ENCODE measurements around the gene GDF11.

GDF11 gene

DNA sequence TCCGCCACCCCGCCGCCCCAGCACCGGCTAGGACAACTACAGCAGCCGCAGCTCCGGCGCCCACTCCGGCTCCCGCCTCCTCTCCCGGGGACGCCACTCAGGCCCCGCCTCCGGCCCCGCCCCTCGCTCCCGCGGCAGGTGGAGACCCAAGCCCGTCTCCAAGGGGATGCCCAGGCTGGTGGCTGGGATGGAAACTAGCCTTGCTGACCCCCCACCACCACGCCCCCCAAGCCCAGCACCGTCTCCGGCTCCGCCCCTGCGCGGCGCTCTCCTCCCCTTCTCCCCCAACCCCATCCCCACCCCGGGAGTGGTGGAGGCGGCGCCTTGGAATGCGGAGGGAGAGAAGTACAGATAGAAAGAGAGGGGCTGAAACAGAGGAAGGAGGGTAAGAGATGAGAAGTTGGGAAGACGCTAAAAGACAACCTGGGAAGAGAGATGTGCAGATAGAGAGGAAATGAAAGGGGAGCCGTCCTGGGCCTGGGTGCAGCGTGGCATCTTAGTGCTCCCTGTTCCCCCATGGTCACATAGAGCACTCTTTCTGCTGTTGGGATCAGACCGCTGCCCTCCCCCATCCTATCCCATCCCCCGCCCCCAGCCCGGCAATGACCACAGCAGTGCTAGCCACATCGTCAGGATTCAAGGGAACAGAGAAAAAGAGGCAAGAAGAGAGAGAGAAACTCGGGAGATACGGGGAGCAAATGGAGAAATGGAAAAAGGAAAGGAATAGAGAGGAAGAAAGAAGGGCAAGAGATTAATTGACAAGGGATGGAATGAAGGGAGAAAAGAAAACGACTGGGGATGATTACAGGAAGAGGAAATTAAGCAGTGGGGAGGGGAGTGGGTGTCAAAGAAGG, 34.9 kb upstream of the GDF11 start, which contains the start of gene ITGA7:
Gene ITGA7 (minus strand): TSS at position 64 of the 854 bp plus-strand sequence. CDS start 222 bp downstream, outside the sequence.
- DNase-seq = peak in 3 of 4 experiments; percentile 33 to 50 (median 37)

DNA sequence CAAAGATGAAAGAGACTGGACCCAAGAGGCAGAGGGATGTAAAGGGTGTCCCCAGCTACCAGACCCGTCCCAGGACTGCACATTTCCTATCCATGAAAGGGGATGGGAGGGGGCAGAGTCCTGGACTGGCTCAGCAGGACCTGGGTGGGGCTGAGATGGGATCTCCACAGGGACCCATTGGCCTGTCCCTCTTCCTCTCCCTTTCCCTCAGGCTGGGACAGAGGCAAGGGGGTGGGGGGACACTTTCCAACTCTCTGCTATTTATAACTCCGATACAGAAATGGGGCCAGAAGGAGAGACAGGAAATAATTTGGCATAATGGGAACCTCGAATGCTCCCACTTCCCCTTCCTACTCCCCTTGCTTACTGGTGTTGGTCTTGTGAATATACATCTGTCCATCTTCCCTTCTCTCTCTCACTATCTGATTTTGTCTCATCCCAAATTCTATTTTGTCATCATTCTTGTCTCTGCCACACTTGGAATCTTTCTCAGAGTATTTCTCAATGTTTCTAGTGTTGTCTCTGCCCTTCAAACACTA, 34.2 kb upstream of the GDF11 start:
- no peak for DNase-seq

DNA sequence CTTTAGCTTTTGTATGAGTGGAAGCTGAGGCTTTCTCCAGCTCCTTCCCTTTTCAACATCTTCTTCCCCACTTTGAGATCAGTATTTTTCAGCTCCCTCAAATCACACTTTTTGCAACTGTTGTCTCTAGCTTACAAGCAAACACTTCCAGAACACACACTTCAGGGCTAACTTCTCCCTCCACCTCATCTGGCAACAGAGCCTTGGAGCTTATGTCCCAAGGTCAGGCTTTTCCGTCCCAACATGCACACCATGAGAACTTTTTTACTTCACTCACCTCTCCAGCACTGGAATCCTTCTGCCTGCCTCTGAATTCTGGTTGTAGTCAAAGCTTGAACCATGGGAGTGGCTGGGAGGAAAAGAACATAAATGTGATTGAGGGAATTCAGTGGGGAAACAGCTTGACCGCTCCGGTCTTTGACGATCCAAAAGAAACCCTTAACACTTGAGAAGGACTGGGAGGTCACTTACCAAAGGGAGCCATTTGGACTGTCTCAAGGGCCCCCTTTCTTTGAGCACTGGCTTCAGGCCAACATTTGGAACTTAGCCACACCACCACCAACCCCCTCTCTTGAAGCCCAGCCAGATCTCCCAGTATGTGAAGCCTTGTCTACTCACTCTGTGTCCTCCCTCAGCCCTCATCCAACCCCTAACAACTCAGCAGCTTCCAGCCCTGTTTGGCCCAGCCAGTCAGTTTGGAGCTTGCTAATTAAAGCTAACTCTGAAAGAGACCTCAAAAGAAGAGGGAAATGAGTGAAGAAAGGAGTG, 31.0 kb upstream of the GDF11 start:
- DNase-seq = no peak

DNA sequence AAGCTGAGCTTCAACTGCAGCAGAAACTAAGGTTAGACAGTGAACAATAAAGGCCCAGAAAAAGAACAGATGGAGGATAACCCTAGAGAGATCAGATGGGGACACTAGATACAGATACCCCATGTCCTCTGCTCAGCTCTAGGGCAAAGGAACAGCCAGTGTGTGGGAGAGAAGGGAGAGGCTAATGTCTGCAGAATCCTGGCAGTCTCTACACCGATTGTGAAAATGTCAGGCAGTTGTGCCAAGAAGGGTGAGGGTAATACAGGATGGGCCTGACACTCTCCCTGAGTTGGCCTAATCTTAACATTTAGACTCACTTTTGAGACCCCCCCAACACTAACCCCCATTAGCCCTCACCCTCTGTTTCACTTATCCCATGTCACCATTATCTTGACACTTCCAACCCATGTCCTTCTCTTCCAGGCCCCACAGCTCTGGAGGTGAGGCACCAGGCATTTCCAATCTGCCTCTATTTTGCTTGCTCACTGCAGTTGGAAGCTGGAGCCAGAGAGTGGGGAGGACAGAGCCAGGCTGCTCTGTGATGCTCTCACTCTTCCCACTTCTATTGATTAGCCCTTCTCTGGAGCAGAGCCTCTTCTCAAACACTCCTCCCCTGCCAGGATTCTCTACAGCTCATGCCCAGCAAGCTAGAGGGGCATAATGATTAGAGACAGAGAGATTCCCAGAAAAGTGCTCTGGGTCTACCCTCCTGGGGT, 30.1 kb upstream of the GDF11 start:
- DNase-seq = no peak

DNA sequence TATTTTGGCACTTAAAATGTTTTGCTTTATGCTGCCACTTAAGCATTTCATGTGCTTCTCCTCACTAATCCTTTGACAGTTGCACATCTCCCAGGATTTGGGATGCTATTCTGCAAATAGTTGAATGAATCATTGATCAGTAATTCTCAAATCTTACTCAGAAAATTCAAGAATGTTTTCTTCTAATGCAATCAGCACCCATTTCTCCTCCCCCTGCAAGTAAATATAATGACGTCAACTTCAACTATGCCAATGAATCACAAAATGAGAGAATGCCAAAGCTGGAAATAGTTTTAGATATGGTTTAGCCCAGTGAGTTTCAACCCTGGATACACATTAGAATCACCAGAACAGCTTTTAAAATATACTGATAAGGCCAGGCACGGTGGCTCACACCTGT, 29.2 kb upstream of the GDF11 start:
- DNase-seq = no peak

DNA sequence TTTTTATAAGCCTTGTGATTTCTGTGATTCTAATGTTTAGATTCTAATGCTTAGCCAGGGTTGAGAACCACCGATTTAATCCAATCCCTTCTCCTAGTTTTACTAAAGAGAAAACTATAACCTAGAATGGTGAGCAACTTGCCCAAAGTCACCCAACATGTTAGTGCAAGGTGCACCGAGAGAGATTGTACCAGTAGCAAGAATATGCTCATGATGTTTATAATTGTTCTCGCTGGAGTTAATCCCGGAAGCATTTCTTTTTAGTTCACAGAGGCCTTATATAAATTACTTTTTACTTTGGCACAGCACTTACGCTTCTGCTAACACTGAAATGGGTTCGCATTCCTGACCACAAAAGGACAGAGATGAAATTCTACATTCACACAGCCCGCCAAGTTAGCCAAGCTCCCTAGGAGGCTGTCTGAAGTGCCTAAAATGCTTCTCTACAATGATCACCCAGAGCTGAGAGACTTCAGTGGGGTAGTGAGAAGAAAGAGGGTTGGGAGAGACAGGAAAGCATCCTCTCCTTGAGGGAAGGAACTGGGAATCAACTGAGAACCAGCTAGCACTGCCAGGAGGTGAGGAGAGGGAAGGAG, 27.7 kb upstream of the GDF11 start:
- no peak for DNase-seq

DNA sequence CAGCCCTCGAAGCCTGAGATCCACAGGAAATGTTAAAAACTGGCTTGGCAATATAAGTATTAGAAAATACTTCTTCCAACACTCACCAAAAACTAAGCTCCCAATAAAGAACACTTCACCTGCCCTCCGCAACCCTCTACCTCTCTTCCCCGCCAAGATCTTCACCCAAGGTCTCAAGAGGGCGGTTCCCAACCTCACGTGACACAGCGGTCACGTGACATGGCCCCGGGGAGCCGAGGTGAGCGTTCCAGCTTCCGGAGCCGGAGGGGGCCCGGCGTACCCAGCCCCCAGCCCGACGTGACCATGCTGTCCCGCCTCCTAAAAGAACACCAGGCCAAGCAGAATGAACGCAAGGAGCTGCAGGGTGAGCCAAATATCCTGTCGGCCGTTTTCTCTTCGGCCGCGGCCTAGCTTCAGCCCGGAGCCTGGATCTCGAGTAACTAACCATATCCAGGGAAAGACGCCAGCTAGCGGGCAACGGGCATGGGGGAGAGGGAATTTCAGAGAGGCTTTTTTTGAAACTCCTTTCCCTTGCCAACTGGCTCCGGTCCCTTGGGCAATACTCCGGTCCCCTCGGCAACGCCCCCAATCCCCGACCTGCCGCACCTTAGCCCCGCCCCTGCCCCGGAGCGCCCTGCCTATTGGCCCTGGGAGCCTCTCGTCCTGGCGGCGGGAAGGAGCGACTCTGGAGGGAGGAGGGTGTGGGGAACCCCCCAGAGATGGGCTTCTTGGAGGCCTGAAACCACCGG, 26.9 kb upstream of the GDF11 start, which contains the start of gene BLOC1S1:
Gene BLOC1S1 (plus strand): TSS at position 214 of the 749 bp plus-strand sequence. CDS start 6 bp downstream, at position 220.
- peak; percentile 82 to 92 (median 86) for DNase-seq

DNA sequence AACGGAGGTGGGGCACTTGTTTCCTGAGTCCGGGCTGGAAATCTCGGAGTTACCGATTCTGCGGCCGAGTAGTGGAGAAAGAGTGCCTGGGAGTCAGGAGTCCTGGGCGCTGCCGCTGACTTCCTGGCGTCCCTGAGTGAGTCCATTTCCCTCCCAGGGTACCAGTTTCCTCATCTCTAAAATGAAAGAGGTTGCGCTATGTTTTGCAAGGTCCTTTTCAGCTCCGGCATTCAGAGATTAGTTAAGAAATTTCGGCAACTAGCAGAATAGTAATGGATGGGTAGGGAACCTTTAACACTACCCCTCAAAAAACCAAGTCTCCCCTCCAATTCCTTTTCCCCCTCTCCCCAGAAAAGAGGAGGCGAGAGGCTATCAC, 26.4 kb upstream of the GDF11 start:
- DNase-seq = no peak

DNA sequence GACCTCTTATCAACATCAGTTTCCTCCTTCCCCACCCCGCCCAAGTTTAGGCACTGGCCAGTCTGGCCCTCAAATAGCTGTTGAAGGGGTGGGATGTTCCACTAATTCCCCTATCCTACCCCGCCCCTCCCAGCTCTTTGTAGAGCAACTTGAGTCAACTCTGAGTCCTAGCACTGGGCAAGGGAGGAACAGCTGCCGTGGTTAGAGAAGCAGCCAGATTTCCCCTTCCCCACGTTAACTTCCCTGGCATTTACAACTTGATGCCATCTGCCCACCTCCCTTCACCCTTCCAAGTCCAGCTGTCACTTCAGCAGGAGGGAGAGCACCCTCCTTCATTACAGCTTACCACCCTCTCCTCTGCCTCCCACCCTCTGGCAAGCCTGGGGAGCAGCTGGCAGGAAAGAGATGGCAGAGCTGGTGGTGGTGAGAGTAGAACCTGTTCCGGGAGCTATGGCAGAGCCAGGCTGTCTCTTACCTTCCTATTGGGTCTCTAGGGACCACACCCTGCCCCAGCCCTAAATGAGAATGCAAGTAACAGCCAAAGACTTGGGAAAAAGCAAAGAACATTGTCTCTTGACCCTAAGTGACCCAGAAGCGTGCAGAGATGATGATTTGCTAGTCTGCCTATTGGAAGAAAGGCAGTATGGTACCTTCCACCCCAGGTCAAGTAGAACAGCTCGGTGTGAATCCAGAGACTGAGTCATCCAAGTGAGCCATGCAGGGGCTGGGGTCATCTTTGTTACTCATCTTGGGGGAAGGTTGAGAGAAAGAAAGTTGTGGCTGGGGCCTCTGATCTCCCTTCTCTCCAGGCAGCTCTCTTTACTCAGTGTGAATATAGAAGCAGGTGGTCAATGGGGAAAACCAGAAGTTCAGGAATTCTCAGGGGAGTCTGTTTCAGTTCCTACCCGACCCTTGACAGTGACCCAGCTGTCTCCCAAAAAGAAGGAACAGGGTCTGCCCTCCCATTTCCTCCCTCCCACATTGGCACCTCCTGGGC, 25.6 kb upstream of the GDF11 start:
- no peak for DNase-seq

DNA sequence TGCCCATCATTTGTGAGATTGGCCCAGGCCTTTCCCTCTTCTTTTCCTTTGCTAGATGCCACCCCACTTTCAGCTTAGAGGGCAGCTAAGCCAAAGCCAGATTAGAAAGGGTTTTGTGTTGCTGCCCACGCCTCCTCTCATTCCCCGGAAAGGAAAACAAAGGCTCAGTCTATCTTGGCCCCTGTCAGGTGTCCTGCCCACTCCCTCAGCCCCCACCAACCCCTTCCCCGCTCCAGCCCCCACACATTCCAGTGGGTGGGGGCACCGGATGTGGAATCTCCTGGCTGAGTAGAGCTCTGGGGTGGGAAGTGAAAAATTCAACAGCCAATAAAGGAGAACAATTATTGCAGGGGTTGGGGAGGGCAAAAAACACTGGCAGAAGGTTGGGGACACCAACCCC, 24.9 kb upstream of the GDF11 start:
- no peak for DNase-seq

DNA sequence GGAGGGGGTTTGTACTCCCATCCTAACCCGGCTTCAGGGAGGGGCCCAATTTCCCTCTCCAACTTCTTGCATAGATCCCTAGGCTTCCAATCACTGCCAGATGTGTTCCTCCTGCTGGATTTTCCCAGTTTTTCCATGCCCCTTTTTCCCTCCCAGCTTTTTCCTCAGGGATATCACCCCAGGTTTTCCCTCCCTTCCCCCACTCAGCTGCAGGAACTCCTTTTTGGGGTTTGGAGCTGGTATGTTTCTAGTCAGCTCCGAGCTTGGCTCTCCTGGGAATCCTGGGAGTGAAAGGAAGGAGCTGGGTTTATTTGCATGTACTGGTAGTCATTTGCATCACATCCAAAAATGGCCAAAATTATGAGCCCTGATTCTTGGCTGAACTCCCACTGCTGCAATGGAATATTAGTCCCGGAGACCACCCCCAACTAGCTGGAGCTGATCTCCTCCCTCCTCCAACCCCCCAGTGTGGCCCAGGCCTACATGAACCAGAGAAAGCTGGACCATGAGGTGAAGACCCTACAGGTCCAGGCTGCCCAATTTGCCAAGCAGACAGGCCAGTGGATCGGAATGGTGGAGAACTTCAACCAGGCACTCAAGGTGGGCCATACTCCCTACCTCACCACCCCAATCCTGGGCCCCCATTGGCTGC, 24.2 kb upstream of the GDF11 start:
- no peak for DNase-seq

DNA sequence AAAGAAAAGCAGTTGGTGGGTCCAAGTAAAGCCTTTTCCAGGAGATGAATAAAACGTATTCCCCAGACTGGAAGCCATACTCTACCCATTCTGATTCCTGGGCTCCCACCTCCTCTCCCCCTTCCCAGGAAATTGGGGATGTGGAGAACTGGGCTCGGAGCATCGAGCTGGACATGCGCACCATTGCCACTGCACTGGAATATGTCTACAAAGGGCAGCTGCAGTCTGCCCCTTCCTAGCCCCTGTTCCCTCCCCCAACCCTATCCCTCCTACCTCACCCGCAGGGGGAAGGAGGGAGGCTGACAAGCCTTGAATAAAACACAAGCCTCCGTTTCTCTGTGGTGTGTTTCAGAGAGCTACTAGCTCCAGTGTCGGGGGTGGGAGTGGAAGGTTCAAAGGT, 23.6 kb upstream of the GDF11 start:
- no peak for DNase-seq

DNA sequence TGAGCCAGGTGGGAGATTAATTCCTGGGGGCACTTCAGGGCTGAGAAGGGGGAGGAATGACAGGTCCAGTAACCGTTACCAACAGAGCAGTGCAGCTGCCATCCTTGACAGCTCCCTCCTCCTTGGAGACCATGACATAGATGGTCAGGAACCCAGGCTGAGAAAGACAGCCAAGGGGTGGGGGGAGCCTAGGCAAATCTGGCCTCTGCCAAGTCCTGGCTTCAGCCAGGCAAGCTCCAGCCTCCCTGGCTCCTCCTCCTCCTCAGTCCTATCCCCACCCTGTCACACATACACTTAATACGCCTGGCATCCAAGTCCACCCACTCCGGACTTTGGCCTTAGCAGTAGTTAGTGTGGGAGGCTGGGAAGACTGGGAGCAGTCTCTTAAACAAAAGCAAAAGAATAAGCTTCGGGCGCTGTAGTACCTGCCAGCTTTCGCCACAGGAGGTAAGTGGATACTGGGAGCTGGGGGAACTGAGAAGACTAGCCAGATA, 22.8 kb upstream of the GDF11 start, which contains the start of gene RDH5:
Gene RDH5 (plus strand): TSS at position 323 of the 494 bp plus-strand sequence. CDS start 792 bp downstream, outside the sequence.
- DNase-seq = no peak

DNA sequence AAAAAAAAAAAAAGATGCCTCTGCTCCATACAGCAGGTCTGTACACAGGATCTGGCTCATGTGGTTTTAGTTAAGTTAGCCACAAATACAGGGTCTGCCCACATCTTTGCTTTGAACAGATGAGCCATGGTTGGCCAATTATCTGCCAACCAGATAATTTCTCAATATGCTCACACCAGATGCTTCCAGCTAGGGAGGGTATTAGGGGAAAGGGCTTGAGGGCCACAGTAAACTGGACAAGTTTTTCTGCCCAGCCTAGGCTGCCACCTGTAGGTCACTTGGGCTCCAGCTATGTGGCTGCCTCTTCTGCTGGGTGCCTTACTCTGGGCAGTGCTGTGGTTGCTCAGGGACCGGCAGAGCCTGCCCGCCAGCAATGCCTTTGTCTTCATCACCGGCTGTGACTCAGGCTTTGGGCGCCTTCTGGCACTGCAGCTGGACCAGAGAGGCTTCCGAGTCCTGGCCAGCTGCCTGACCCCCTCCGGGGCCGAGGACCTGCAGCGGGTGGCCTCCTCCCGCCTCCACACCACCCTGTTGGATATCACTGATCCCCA, 22.0 kb upstream of the GDF11 start:
- no peak for DNase-seq

DNA sequence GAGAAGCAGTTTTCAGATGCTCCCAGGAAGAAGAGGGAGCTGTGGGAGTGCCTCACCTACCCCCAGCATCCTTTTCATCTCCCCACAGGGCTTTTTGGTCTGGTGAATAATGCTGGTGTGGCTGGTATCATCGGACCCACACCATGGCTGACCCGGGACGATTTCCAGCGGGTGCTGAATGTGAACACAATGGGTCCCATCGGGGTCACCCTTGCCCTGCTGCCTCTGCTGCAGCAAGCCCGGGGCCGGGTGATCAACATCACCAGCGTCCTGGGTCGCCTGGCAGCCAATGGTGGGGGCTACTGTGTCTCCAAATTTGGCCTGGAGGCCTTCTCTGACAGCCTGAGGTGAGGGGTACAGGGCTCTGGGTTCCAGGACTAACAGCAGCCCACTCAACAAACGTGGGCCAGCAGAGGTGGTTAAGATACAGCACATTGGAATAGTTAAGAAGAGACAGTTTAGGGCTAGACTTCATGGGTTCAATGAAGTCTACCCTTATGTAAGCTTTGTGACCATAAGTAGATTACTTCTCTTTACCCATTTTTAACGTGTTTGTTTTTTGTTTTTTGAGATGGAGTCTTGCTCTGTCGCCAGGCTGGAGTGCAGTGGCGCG, 21.2 kb upstream of the GDF11 start:
- DNase-seq = no peak

DNA sequence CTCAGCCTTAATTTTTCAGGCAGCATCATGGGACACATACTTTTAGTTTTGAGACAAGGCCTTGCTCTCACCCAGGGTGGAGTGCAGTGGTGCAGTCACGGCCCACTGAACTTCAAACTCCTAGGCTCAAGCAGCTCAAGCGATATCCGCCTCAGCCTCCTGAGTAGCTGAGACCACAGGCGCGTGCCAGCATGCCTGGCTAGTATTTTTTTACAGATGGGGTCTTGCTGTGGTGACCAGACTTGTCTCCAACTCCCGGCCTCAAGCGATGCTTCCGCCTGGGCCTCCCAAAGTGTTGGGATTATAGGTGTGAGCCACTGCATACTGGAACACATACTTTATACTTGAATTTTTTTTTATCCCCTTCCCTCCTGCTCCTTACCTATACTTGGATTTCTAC, 20.0 kb upstream of the GDF11 start:
- no peak for DNase-seq

DNA sequence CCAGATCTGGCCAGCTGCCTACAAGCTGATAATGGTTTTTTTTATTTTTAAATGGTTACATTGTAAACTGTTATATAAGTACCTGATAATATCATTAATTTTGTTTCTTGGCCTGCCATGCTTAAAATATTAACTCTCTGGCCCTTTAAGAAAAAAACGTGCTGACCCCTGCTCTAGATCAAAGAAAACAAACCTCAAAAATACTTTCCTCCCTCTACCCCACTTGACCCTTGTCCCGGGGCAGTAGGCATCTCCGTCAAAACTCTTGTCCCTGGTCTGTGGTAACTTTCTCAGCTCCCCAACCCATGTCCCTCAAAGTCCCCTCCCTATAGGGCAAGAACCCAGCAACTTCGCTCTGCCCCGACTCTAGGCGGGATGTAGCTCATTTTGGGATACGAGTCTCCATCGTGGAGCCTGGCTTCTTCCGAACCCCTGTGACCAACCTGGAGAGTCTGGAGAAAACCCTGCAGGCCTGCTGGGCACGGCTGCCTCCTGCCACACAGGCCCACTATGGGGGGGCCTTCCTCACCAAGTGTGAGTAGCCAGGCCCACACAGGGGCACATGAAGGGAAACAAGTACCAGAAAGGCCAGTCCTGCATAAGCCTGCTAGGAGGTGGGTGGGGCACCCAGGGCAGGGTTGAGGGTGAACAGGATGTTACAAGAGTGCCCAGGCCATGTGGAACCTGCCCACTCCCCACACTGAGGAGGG, 19.3 kb upstream of the GDF11 start:
- no peak for DNase-seq

Data from activated naive CD4-positive, alpha-beta T cell (primary cell).